CD14-positive monocyte (primary cell): ENCODE results near the gene KLHL9. TPM values are rescaled to one million over a fixed set of nuclear protein-coding genes. Genes with fewer than 3 reads are reported as not detected.
A peak's percentile ranks its signal among the peaks of the same experiment; 100 is the strongest.

Source experiments
- DNase-seq, 3 donors: peaks; one replicate each; pipeline ENCODE4 v3.0.0-alpha.2; 2011 to 2022
- H2AFZ ChIP-seq: 2 replicates; pipeline ENCODE4 v1.6.0; 2012; ENCODE audit warnings: mild to moderate bottlenecking, low read depth, low read length, inconsistent platforms; ENCODE audit not compliant: insufficient read depth, poor library complexity, severe bottlenecking
- H3K27ac ChIP-seq, 2 donors: 1 replicate in 1 of 2; 2 replicates in 1 of 2; pipeline ENCODE4 v1.5.1; 2012 to 2013; ENCODE audit warnings: low read length in 2 of 2, control low read depth in 1 of 2, inconsistent platforms in 1 of 2, low read depth in 1 of 2, mild to moderate bottlenecking in 1 of 2
- H3K27me3 ChIP-seq, 2 donors: one replicate each; pipeline versions ENCODE4 v1.6.0 to v1.6.1; 2011 to 2013; ENCODE audit warnings: low read length in 2 of 2; ENCODE audit not compliant: control insufficient read depth in 2 of 2, insufficient read depth in 2 of 2
- H3K36me3 ChIP-seq, 2 donors: replicated peaks in 1 of 2; 1 replicate in 1 of 2; 2 replicates in 1 of 2; pipeline versions ENCODE4 v1.5.1 to v1.6.1; 2012 to 2013; ENCODE audit warnings: low read length in 2 of 2, control low read depth in 1 of 2, inconsistent platforms in 1 of 2, mild to moderate bottlenecking in 1 of 2; ENCODE audit not compliant: insufficient read depth in 2 of 2, control insufficient read depth in 1 of 2
- H3K4me1 ChIP-seq, 2 donors: 1 replicate in 1 of 2; 2 replicates in 1 of 2; pipeline versions ENCODE4 v1.5.1 to v1.6.1; 2012 to 2013; ENCODE audit warnings: low read length in 2 of 2, control low read depth in 1 of 2, inconsistent platforms in 1 of 2, mild to moderate bottlenecking in 1 of 2, moderate library complexity in 1 of 2; ENCODE audit not compliant: insufficient read depth in 2 of 2, control insufficient read depth in 1 of 2
- H3K4me2 ChIP-seq: replicated peaks from 2 replicates; pipeline ENCODE3; 2012; ENCODE audit warnings: low read length, moderate library complexity, mild to moderate bottlenecking; ENCODE audit not compliant: poor library complexity, severe bottlenecking; ENCODE audit errors: extremely low read depth
- H3K4me3 ChIP-seq, 3 experiments: fragments of 200-600 bp in 1 of 3; sonication (generic) in 1 of 3; replicated peaks in 1 of 3; 1 replicate in 2 of 3; 2 replicates in 1 of 3; pipeline ENCODE4 v1.5.1; 2011 to 2013; ENCODE audit warnings: low read length in 3 of 3, mild to moderate bottlenecking in 3 of 3, control low read depth in 2 of 3, low read depth in 2 of 3, inconsistent platforms in 1 of 3, moderate library complexity in 1 of 3
- H3K79me2 ChIP-seq: 2 replicates; pipeline ENCODE4 v1.6.0; 2012; ENCODE audit warnings: mild to moderate bottlenecking, control low read depth, inconsistent platforms, low read length, moderate library complexity; ENCODE audit not compliant: insufficient read depth
- H3K9ac ChIP-seq: 2 replicates; pipeline ENCODE4 v1.6.0; 2017; ENCODE audit warnings: low read length, mild to moderate bottlenecking; ENCODE audit not compliant: insufficient read depth, poor library complexity, severe bottlenecking
- H3K9me3 ChIP-seq, 2 donors: replicated peaks in 1 of 2; 1 replicate in 1 of 2; 2 replicates in 1 of 2; pipeline versions ENCODE4 v1.5.1 to v1.6.1; 2012 to 2013; ENCODE audit warnings: low read length in 2 of 2, control low read depth in 1 of 2; ENCODE audit not compliant: control insufficient read depth in 1 of 2, insufficient read depth in 1 of 2
- H4K20me1 ChIP-seq: 2 replicates; pipeline ENCODE4 v1.6.0; 2012; ENCODE audit warnings: mild to moderate bottlenecking, low read length, control low read depth, moderate library complexity; ENCODE audit not compliant: insufficient read depth
- H3K27ac Mint-ChIP-seq, 7 donors: one replicate each; pipeline ENCODE4 v1.8.0; 2020; ENCODE audit warnings: mild to moderate bottlenecking in 7 of 7, mixed read lengths in 7 of 7, moderate library complexity in 6 of 7, inconsistent platforms in 2 of 7
- H3K27me3 Mint-ChIP-seq, 3 donors: one replicate each; pipeline ENCODE4 v1.8.0; 2021 to 2022; ENCODE audit warnings: low read depth in 3 of 3, mild to moderate bottlenecking in 3 of 3, mixed read lengths in 3 of 3, moderate library complexity in 3 of 3, inconsistent platforms in 1 of 3
- H3K36me3 Mint-ChIP-seq, 2 donors: one replicate each; pipeline ENCODE4 v1.8.0; 2020; ENCODE audit warnings: mixed read lengths in 2 of 2, inconsistent platforms in 1 of 2, mild to moderate bottlenecking in 1 of 2
- H3K4me1 Mint-ChIP-seq: one replicate; pipeline ENCODE4 v1.8.0; 2020; ENCODE audit warnings: mild to moderate bottlenecking, mixed read lengths
- H3K4me3 Mint-ChIP-seq, 2 donors: one replicate each; pipeline ENCODE4 v1.8.0; 2020; ENCODE audit warnings: mild to moderate bottlenecking in 2 of 2, mixed read lengths in 2 of 2, moderate library complexity in 1 of 2
- H3K9me3 Mint-ChIP-seq, 7 donors: one replicate each; pipeline ENCODE4 v1.8.0; 2020 to 2022; ENCODE audit warnings: mixed read lengths in 7 of 7, mild to moderate bottlenecking in 6 of 7, moderate library complexity in 6 of 7, inconsistent platforms in 2 of 7
- WGBS: methylation state at CpG from one replicate; pipeline ENCODE4 v1.1.5; 2013; ENCODE audit warnings: missing lambda C conversion rate; ENCODE audit not compliant: insufficient coverage; 5-methylcytosine and 5-hydroxymethylcytosine counted together
- intact Hi-C, 2 donors: fragments of 100-400 bp; cut with micrococcal nuclease; formaldehyde crosslinking; loops; one replicate each; pipeline versions ENCODE4 v1.15.0 to v1.15.1; 2023
- polyA plus RNA-seq, 3 donors: library from polyadenylated mRNA; depleted of rRNA in 1 of 3; unstranded in 2 of 3; stranded (reverse) in 1 of 3; fragments of 300-500 nt in 2 of 3; fragments of >200 nt in 1 of 3; fragmentation: Illumina TruSeq in 2 of 3; gene quantifications; 1 replicate in 2 of 3; 2 replicates in 1 of 3; pipeline ENCODE4 v1.2.3, GENCODE V29; 2012 to 2021
- TF ChIP-seq, protein P1 (sequence below): fragments of 200-600 bp; IDR thresholded peaks from one replicate; pipeline ENCODE4 v1.8.0; 2022; ENCODE audit warnings: antibody characterized with exemption, mild to moderate bottlenecking

The KLHL9 gene
- polyA plus RNA-seq, 3 donors = 2.8 to 9.0 (median 7.7) TPM

DNA sequence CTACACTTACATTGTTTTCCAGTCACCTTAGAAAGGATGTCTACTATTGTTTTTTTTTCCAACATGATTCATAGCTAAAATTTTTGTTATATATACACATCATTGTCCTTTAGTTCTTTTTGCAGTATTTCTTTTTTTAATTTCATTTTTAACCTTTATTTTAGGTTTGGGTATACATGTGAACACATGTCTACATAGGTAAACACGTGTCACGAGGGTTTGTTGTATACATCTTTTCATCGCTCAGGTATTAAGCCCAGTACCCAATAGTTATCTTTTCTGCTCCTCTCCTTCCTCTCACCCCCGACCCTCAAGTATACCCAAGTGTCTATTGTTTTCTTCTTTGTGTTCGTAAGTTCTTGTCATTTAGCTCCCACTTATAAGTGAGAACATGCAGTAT is 49.1 kb downstream of the KLHL9 start:
- no CpG with 5 or more reads among the region's 5 CpGs for WGBS
- TF ChIP-seq, protein P1, sequence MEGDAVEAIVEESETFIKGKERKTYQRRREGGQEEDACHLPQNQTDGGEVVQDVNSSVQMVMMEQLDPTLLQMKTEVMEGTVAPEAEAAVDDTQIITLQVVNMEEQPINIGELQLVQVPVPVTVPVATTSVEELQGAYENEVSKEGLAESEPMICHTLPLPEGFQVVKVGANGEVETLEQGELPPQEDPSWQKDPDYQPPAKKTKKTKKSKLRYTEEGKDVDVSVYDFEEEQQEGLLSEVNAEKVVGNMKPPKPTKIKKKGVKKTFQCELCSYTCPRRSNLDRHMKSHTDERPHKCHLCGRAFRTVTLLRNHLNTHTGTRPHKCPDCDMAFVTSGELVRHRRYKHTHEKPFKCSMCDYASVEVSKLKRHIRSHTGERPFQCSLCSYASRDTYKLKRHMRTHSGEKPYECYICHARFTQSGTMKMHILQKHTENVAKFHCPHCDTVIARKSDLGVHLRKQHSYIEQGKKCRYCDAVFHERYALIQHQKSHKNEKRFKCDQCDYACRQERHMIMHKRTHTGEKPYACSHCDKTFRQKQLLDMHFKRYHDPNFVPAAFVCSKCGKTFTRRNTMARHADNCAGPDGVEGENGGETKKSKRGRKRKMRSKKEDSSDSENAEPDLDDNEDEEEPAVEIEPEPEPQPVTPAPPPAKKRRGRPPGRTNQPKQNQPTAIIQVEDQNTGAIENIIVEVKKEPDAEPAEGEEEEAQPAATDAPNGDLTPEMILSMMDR = no peak
- Mint-ChIP-seq H3K27me3 (peaks cover 0 to 2% (median 0%) of the 10 kb centered on the region in 3 donors), H3K4me1 (peaks cover 34% of the 10 kb centered on the region), H3K27ac (peak overlapping the region in 2 of 7 donors; percentile 20 to 68), H3K4me3 (no peak overlapping the region), H3K9me3 (peaks cover 0 to 5% (median 0%) of the 10 kb centered on the region in 7 donors), H3K36me3 (no peaks in the 10 kb centered on the region)
- Histone ChIP-seq H3K27me3 (no peaks in the 10 kb centered on the region), H3K36me3 (no peaks in the 10 kb centered on the region), H4K20me1 (no peaks in the 10 kb centered on the region), H3K4me3 (no peak overlapping the region), H3K9ac (no peak overlapping the region), H3K79me2 (no peaks in the 10 kb centered on the region), H2AFZ (no peak overlapping the region), H3K27ac (no peak overlapping the region), H3K4me2 (no peak overlapping the region), H3K9me3 (no peaks in the 10 kb centered on the region), H3K4me1 (peaks cover 19 to 26% of the 10 kb centered on the region in 2 donors)
- intact Hi-C loops = no loop called here
- DNase-seq = no peak

DNA sequence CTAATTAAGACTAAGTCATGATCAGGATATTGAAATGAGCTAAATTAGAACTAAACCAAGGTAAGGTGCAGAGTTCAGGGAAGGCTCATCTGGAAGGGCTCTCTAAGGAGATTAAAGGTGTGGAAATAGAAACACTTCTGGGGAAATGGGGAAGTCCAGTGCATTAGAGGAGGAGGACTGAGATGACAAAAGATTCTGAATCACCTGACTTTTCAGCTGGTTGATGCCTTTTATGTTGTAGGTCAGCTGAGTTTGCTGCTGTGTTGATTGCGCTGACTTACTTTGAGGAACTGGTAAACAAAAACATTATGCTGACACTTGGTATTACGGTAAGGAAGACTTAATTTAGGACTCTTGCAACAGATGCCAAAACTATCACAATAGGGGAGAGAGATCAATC is 53.9 kb downstream of the KLHL9 start:
- Histone ChIP-seq H4K20me1 (no peaks in the 10 kb centered on the region), H3K27ac (no peak overlapping the region), H2AFZ (no peak overlapping the region), H3K4me2 (no peak overlapping the region), H3K27me3 (no peaks in the 10 kb centered on the region), H3K4me3 (no peak overlapping the region), H3K36me3 (no peaks in the 10 kb centered on the region), H3K79me2 (no peaks in the 10 kb centered on the region), H3K4me1 (peaks cover 0 to under 1% of the 10 kb centered on the region in 2 donors), H3K9me3 (no peaks in the 10 kb centered on the region), H3K9ac (no peak overlapping the region)
- Mint-ChIP-seq H3K36me3 (no peaks in the 10 kb centered on the region), H3K4me1 (peaks cover 8% of the 10 kb centered on the region), H3K9me3 (peaks cover 0 to 2% (median 0%) of the 10 kb centered on the region in 7 donors), H3K27ac (no peak overlapping the region), H3K4me3 (no peak overlapping the region), H3K27me3 (peaks cover 0 to 6% (median 3%) of the 10 kb centered on the region in 3 donors)
- TF ChIP-seq, protein P1 = no peak
- DNase-seq = peak in 2 of 3 donors; percentile 11 to 56
- intact Hi-C loops = no loop called here
- WGBS = no CpG with 5 or more reads among the region's 2 CpGs

Other genes with a start within 250 kb of the KLHL9 start
- gene IFNW1, start 193.6 kb downstream of the KLHL9 start, polyA plus RNA-seq = not detected
- gene IFNA21, start 168.7 kb downstream of the KLHL9 start, polyA plus RNA-seq = not detected
- not detected for gene IFNA4, start 147.8 kb downstream of the KLHL9 start, polyA plus RNA-seq
- not detected for gene IFNA7, start 133.2 kb downstream of the KLHL9 start, polyA plus RNA-seq
- not detected for gene IFNA10, start 128.3 kb downstream of the KLHL9 start, polyA plus RNA-seq
- not detected for gene IFNA16, start 118.1 kb downstream of the KLHL9 start, polyA plus RNA-seq
- gene IFNA17, start 107.2 kb downstream of the KLHL9 start, polyA plus RNA-seq = not detected
- not detected for gene IFNA14, start 95.4 kb downstream of the KLHL9 start, polyA plus RNA-seq
- not detected for gene IFNA5, start 30.1 kb downstream of the KLHL9 start, polyA plus RNA-seq
- gene IFNA6, start 15.5 kb upstream of the KLHL9 start, polyA plus RNA-seq = not detected
- not detected for gene IFNA13, start 32.7 kb upstream of the KLHL9 start, polyA plus RNA-seq
- not detected for gene IFNA2, start 50.0 kb upstream of the KLHL9 start, polyA plus RNA-seq
- not detected for gene IFNA8, start 73.7 kb upstream of the KLHL9 start, polyA plus RNA-seq
- gene IFNA1, start 105.0 kb upstream of the KLHL9 start, polyA plus RNA-seq = not detected
- gene IFNE, start 146.9 kb upstream of the KLHL9 start, polyA plus RNA-seq = not detected